Adrenal gland (tissue), 12 donors: ENCODE data around the gene MAP2K7. TPM values are rescaled to one million over a fixed set of nuclear protein-coding genes. Genes with fewer than 3 reads are reported as not detected.

ENCODE experiments used
- DNase-seq, 7 donors: peaks; one replicate each; pipeline ENCODE4 v3.0.0-alpha.2; 2019 to 2020
- H3K27ac ChIP-seq, 5 donors: fragments of 200-600 bp; sonication (generic) in 4 of 5; 1 replicate in 3 of 5; 2 replicates in 2 of 5; pipeline versions ENCODE4 v1.5.1 to v1.8.0; 2016 to 2020; ENCODE audit warnings: mild to moderate bottlenecking in 1 of 5
- H3K27me3 ChIP-seq: fragments of 200-600 bp; 2 replicates; pipeline ENCODE4 v1.8.0; 2021
- H3K36me3 ChIP-seq, 2 donors: fragments of 200-600 bp; replicated peaks in 1 of 2; 1 replicate in 1 of 2; 2 replicates in 1 of 2; pipeline versions ENCODE4 v1.5.1 to v1.8.0; 2018 to 2022
- H3K4me1 ChIP-seq, 2 donors: fragments of 200-600 bp; replicated peaks in 1 of 2; 1 replicate in 1 of 2; 2 replicates in 1 of 2; pipeline versions ENCODE4 v1.5.1 to v1.8.0; 2018 to 2021
- H3K4me3 ChIP-seq, 4 donors: fragments of 200-600 bp; sonication (generic) in 3 of 4; one replicate each; pipeline ENCODE4 v1.5.1; 2016 to 2018
- H3K9me3 ChIP-seq, 3 donors: fragments of 200-600 bp; sonication (generic) in 1 of 3; replicated peaks in 1 of 3; 1 replicate in 2 of 3; 2 replicates in 1 of 3; pipeline versions ENCODE4 v1.5.1 to v1.8.0; 2016 to 2021
- CTCF ChIP-seq, 6 experiments: fragments of 450-650 bp in 4 of 6; fragments of 200-600 bp in 2 of 6; sonication (generic) in 1 of 6; IDR thresholded peaks; 1 replicate in 5 of 6; 2 replicates in 1 of 6; pipeline versions ENCODE4 v1.5.1 to v1.8.0; 2016 to 2021; ENCODE audit warnings: antibody characterized with exemption in 6 of 6, mild to moderate bottlenecking in 2 of 6, moderate library complexity in 1 of 6
- POLR2A ChIP-seq, 2 donors: fragments of 450-650 bp; IDR thresholded peaks; one replicate each; pipeline ENCODE4 v1.6.1; 2017; ENCODE audit warnings: antibody characterized with exemption in 2 of 2, mild to moderate bottlenecking in 2 of 2, moderate library complexity in 1 of 2
- WGBS, 4 donors: extraction: QIAGEN DNeasy Blood & Tissue Kit in 2 of 4; methylation state at CpG; one replicate each; pipeline versions ENCODE4 v1.1.5 to v1.1.7; 2013 to 2017; 5-methylcytosine and 5-hydroxymethylcytosine counted together
- intact Hi-C, 2 donors: fragments of 100-400 bp; cut with DNase I; formaldehyde crosslinking; loops; one replicate each; pipeline versions ENCODE4 v1.14.1 to v1.15.0; 2022 to 2023
- polyA plus RNA-seq, 3 donors: library from polyadenylated mRNA; stranded (reverse); fragments of 200-250 nt in 2 of 3; fragments of 350-450 nt in 1 of 3; fragmentation: Illumina TruSeq in 1 of 3; extraction: RNeasy Lipid Tissue Mini Kit (QIAGEN cat#74804) in 1 of 3; gene quantifications; one replicate each; pipeline ENCODE4 v1.2.3, GENCODE V29; 2013 to 2014
- total RNA-seq, 9 donors: library from RNA; depleted of rRNA in 4 of 9; stranded (reverse); fragments of >200 nt in 4 of 9; fragments of 120-200 nt in 1 of 9; fragmentation: NEBNext Ultra II Directional in 1 of 9; extraction: Animal tissue kit (Norgen Biotek cat#: 25700) in 1 of 9; gene quantifications; one replicate each; pipeline versions ENCODE4 v1.1.0 to v1.2.4, GENCODE V29; 2013 to 2023
- donor health status: healthy with polysubstance abuse.
- donor health status: Bipolar disorder and iron deficiency.
- donor health status: DM: yes; HTN: yes; CAD: no.
- donor health status: DM: no; HTN: no; CAD: no.
- donor health status: DM: no; HTN: no; CAD: no.
- donor health status: DM: yes; HTN: yes; CAD: no.

MAP2K7 gene
- total and polyA plus RNA-seq, 12 donors, result 6.8 to 110 (median 20.5) TPM

GRCh38 chr19:7912697-7913564 is 9.3 kb downstream of the MAP2K7 start:
- intact Hi-C loops, result no loop called here
- no peak overlapping the region for H3K4me3 ChIP-seq
- TF ChIP-seq POLR2A (IDR thresholded peaks at IDR 0.05) (no peak), CTCF (IDR thresholded peaks at IDR 0.05) (no peak)
- H3K4me1 ChIP-seq, result peaks cover 12 to 18% of the 10 kb centered on the region in 2 donors
- H3K27me3 ChIP-seq, result peaks cover 18% of the 10 kb centered on the region
- WGBS, 4 donors, result 92 to 95% (median 94%) methylated on average over 36 to 39 of the region's 39 CpGs
- no peaks in the 10 kb centered on the region for H3K9me3 ChIP-seq
- DNase-seq, result peak in 2 of 7 donors; percentile 25 to 55
- H3K36me3 ChIP-seq, result peaks cover 0 to 35% of the 10 kb centered on the region in 2 donors
- H3K27ac ChIP-seq, result no peak overlapping the region

- Histone ChIP-seq H3K9me3 (no peaks in the 10 kb centered on the region), H3K4me1 (peaks cover 12 to 14% of the 10 kb centered on the region in 2 donors), H3K27me3 (peaks cover 23% of the 10 kb centered on the region), H3K4me3 (no peak overlapping the region), H3K36me3 (peaks cover 0 to 35% of the 10 kb centered on the region in 2 donors), H3K27ac (no peak overlapping the region)
- WGBS, 4 donors, result 83 to 87% (median 87%) methylated on average over 10 of the region's 10 CpGs
- TF ChIP-seq CTCF (IDR thresholded peaks at IDR 0.05) (no peak), POLR2A (IDR thresholded peaks at IDR 0.05) (no peak)
- no peak for DNase-seq
- intact Hi-C loops, result no loop called here
Observed at GRCh38 chr19:7913652-7914051, 10.0 kb downstream of the MAP2K7 start.

GRCh38 chr19:7914099-7914498 is 10.4 kb downstream of the MAP2K7 start:
- H3K27me3 ChIP-seq, result peaks cover 25% of the 10 kb centered on the region
- peaks cover 12 to 14% of the 10 kb centered on the region in 2 donors for H3K4me1 ChIP-seq
- no peak for DNase-seq
- intact Hi-C loops, result no loop called here
- TF ChIP-seq CTCF (IDR thresholded peaks at IDR 0.05) (no peak), POLR2A (IDR thresholded peaks at IDR 0.05) (no peak)
- H3K4me3 ChIP-seq, result no peak overlapping the region
- no peak overlapping the region for H3K27ac ChIP-seq
- peaks cover 0 to 35% of the 10 kb centered on the region in 2 donors for H3K36me3 ChIP-seq
- no peaks in the 10 kb centered on the region for H3K9me3 ChIP-seq
- 49 to 65% (median 60%) methylated on average over 9 to 12 of the region's 12 CpGs for WGBS, 4 donors

GRCh38 chr19:7914598-7915045 is 10.9 kb downstream of the MAP2K7 start, which contains the start of gene TGFBR3L:
TSS of gene TGFBR3L (plus strand) at chr19:7914830.
- Histone ChIP-seq H3K9me3 (no peaks in the 10 kb centered on the region), H3K4me1 (peaks cover 12 to 15% of the 10 kb centered on the region in 2 donors), H3K36me3 (peaks cover 0 to 35% of the 10 kb centered on the region in 2 donors), H3K27me3 (peaks cover 25% of the 10 kb centered on the region), H3K4me3 (no peak within 1 kb of the TSS), H3K27ac (no peak within 1 kb of the TSS)
- WGBS, 4 donors, result 23 to 45% (median 42%) methylated on average over 9 to 12 of the region's 12 CpGs
- TF ChIP-seq POLR2A (IDR thresholded peaks at IDR 0.05) (no peak), CTCF (IDR thresholded peaks at IDR 0.05) (no peak)
- intact Hi-C loops, result no loop called here
- peak in 2 of 7 donors; percentile 28 to 61 for DNase-seq
